Transverse colon (tissue), 4 donors: Measurements from ENCODE around the gene WNT4. TPM values are rescaled to one million over a fixed set of nuclear protein-coding genes. Genes with fewer than 3 reads are reported as not detected.

Experiments
- DNase-seq: peaks from one replicate; pipeline ENCODE4 v3.0.0-alpha.2; 2019
- H3K27ac ChIP-seq, 4 donors: fragments of 200-600 bp; sonication (generic); 2 replicates each; pipeline ENCODE4 v1.5.1; 2016 to 2018; ENCODE audit warnings: inconsistent platforms in 4 of 4
- H3K27me3 ChIP-seq: fragments of 200-600 bp; sonication (generic); 2 replicates; pipeline ENCODE4 v1.5.1; 2017; ENCODE audit warnings: inconsistent platforms
- H3K36me3 ChIP-seq, 4 donors: fragments of 200-600 bp; sonication (generic); 2 replicates each; pipeline ENCODE4 v1.5.1; 2017 to 2019; ENCODE audit warnings: inconsistent platforms in 4 of 4
- H3K4me1 ChIP-seq, 4 donors: fragments of 200-600 bp; sonication (generic); 2 replicates each; pipeline ENCODE4 v1.5.1; 2017 to 2020; ENCODE audit warnings: inconsistent platforms in 4 of 4
- H3K4me3 ChIP-seq, 4 donors: fragments of 200-600 bp; sonication (generic); 1 replicate in 1 of 4; 2 replicates in 3 of 4; pipeline versions ENCODE4 v1.5.1 to v1.6.1; 2017 to 2019; ENCODE audit warnings: inconsistent platforms in 4 of 4
- H3K9me3 ChIP-seq, 2 donors: fragments of 200-600 bp; sonication (generic); 2 replicates each; pipeline ENCODE4 v1.5.1; 2017 to 2019; ENCODE audit warnings: inconsistent platforms in 2 of 2
- EP300 ChIP-seq: sonication (generic); formaldehyde crosslinking; IDR thresholded peaks from one replicate; pipeline ENCODE4 v1.6.1; 2017; ENCODE audit warnings: antibody characterized with exemption, low read depth
- POLR2A ChIP-seq: fragments of 450-650 bp; IDR thresholded peaks from one replicate; pipeline ENCODE4 v1.6.1; 2016; ENCODE audit warnings: antibody characterized with exemption, mild to moderate bottlenecking, moderate library complexity
- POLR2AphosphoS5 ChIP-seq, 3 donors: sonication (generic); formaldehyde crosslinking; IDR thresholded peaks; one replicate each; pipeline ENCODE4 v1.6.1; 2016; ENCODE audit warnings: antibody characterized with exemption in 3 of 3
- WGBS, 2 donors: methylation state at CpG; one replicate each; pipeline ENCODE4 v1.1.5; 2018; ENCODE audit warnings: low coverage in 1 of 2; 5-methylcytosine and 5-hydroxymethylcytosine counted together
- in situ Hi-C, 4 donors: fragments of 200-750 bp; cut with MboI; loops; one replicate each; pipeline versions ENCODE4 v1.15.0 to v1.15.1; 2017; ENCODE audit warnings: low sequenced_read_pairs in 3 of 4, low pct_ligation_motif_present in 1 of 4, low pct_unique_long_range_greater_than_20kb in 1 of 4
- intact Hi-C: fragments of 100-400 bp; cut with DNase I; formaldehyde crosslinking; loops from one replicate; pipeline ENCODE4 v1.15.1; 2023; ENCODE audit warnings: low total_unique reads
- total RNA-seq, 4 donors: library from RNA; depleted of rRNA; stranded (reverse); fragments of >200 nt; gene quantifications; one replicate each; pipeline ENCODE4 v1.1.0, GENCODE V29; 2016
- TF ChIP-seq, protein P1 (sequence below), 5 experiments: fragments of 200-600 bp in 3 of 5; fragments of 450-650 bp in 2 of 5; sonication (generic) in 3 of 5; IDR thresholded peaks; 1 replicate in 2 of 5; 2 replicates in 3 of 5; pipeline ENCODE4 v1.5.1; 2016 to 2017; ENCODE audit warnings: antibody characterized with exemption in 5 of 5, inconsistent platforms in 3 of 5, mild to moderate bottlenecking in 2 of 5, moderate library complexity in 1 of 5

The WNT4 gene
- total RNA-seq, 4 donors from 2014 or later: 0.82 to 3.0 (median 2.1) TPM; not detected in 1

- in situ Hi-C loops (no loop called here), intact Hi-C loops (no loop called here)
- whole genome bisulfite sequencing, 2 donors: 68 to 86% methylated on average over 2 of the region's 2 CpGs
- Histone ChIP-seq H3K27me3 (no peaks in the 10 kb centered on the region), H3K4me1 (peaks cover 20 to 46% (median 26%) of the 10 kb centered on the region in 4 donors), H3K27ac (no peak overlapping the region), H3K4me3 (no peak overlapping the region), H3K36me3 (peaks cover 0 to 27% (median 13%) of the 10 kb centered on the region in 4 donors), H3K9me3 (no peaks in the 10 kb centered on the region)
- TF ChIP-seq, protein P1, sequence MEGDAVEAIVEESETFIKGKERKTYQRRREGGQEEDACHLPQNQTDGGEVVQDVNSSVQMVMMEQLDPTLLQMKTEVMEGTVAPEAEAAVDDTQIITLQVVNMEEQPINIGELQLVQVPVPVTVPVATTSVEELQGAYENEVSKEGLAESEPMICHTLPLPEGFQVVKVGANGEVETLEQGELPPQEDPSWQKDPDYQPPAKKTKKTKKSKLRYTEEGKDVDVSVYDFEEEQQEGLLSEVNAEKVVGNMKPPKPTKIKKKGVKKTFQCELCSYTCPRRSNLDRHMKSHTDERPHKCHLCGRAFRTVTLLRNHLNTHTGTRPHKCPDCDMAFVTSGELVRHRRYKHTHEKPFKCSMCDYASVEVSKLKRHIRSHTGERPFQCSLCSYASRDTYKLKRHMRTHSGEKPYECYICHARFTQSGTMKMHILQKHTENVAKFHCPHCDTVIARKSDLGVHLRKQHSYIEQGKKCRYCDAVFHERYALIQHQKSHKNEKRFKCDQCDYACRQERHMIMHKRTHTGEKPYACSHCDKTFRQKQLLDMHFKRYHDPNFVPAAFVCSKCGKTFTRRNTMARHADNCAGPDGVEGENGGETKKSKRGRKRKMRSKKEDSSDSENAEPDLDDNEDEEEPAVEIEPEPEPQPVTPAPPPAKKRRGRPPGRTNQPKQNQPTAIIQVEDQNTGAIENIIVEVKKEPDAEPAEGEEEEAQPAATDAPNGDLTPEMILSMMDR (IDR thresholded peaks at IDR 0.05): no peak
- TF ChIP-seq EP300 (no peak), POLR2AphosphoS5 (IDR thresholded peaks at IDR 0.05) (no peak), POLR2A (no peak)
- no peak for DNase-seq
These were observed 62.7 kb downstream of the WNT4 start for GRCh38 chr1:22080191-22080590.

DNA sequence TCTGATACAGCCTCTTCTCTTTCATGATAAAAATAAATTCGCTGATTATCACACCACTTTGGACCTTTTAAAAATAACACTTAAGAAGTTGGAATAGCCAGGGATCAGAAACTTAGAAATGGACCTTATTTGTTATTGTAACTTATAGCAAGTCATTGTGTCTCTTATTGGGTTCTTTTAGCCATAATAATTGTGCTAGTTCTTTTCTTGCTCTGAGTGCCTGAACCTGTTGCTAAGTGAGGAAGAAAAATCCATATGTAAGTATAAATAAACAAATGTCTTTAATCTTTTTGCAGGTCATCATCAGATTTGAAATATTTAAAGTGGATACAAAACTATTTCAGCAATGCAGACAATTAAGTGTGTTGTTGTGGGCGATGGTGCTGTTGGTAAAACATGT lies 64.8 kb downstream of the WNT4 start:
- 85 to 96% methylated on average over 2 of the region's 2 CpGs for WGBS, 2 donors
- Histone ChIP-seq H3K27ac (no peak overlapping the region), H3K9me3 (no peaks in the 10 kb centered on the region), H3K4me3 (no peak overlapping the region), H3K36me3 (peaks cover 0 to 24% (median 12%) of the 10 kb centered on the region in 4 donors), H3K27me3 (no peaks in the 10 kb centered on the region), H3K4me1 (peaks cover 31 to 66% (median 37%) of the 10 kb centered on the region in 4 donors)
- intact Hi-C loops (no loop called here), in situ Hi-C loops (no loop called here)
- no peak for TF ChIP-seq POLR2A
- TF ChIP-seq, protein P1 (IDR thresholded peaks at IDR 0.05): no peak
- TF ChIP-seq POLR2AphosphoS5 (IDR thresholded peaks at IDR 0.05): no peak
- TF ChIP-seq EP300: no peak
- no peak for DNase-seq

DNA sequence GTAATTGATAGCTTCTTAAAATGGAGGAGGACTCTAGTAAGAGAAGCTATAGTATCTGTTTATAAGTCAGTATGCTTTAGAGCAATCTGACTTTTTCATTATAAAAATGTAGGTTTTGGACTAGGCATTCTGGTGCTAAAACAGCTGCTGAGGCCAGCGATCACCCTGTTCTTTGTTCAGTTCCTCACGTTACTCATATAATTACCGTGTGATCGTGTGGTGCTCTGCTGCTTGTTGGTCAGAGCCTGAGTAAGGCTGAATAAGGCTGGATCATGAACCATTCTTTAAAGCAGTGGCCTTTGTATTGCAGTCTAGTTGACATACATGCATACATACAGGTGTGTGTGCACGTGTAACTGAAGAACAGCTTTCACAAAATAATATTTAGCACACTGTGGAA lies 65.2 kb downstream of the WNT4 start:
- DNase-seq: no peak
- no peak overlapping the region for H3K27ac ChIP-seq
- no peaks in the 10 kb centered on the region for H3K9me3 ChIP-seq
- no peaks in the 10 kb centered on the region for H3K27me3 ChIP-seq
- intact Hi-C loops: no loop called here
- H3K4me3 ChIP-seq: no peak overlapping the region
- TF ChIP-seq POLR2A: no peak
- no peak for TF ChIP-seq EP300
- TF ChIP-seq POLR2AphosphoS5 (IDR thresholded peaks at IDR 0.05): no peak
- TF ChIP-seq, protein P1 (IDR thresholded peaks at IDR 0.05): no peak
- peaks cover 35 to 70% (median 38%) of the 10 kb centered on the region in 4 donors for H3K4me1 ChIP-seq
- WGBS, 2 donors: 46 to 84% methylated on average over 3 to 5 of the region's 5 CpGs
- peaks cover 0 to 21% (median 10%) of the 10 kb centered on the region in 4 donors for H3K36me3 ChIP-seq
- in situ Hi-C loops: no loop called here

DNA sequence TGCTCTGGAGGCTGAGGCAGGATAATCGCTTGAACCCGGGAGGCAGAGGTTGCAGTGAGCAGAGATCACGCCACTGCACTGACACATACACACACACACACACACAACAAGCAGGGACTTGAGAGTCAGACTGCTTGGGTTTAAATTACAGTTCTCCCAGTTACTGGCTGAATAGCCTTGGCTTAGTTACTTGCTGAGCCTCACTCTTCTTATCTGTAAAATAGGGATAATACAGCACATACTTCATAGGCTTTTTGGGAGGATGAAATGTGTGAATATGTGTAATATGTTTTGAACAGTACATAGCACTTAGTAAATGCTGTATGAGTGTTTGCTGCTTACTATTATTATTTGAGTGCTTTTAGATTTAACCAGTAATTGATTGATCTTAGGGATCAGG lies 66.6 kb downstream of the WNT4 start:
- peaks cover 0 to 20% (median 9%) of the 10 kb centered on the region in 4 donors for H3K36me3 ChIP-seq
- peaks cover 38 to 81% (median 48%) of the 10 kb centered on the region in 4 donors for H3K4me1 ChIP-seq
- H3K27ac ChIP-seq: peak overlapping the region in 1 of 4 donors; percentile 10
- intact Hi-C loops: no loop called here
- no peaks in the 10 kb centered on the region for H3K27me3 ChIP-seq
- in situ Hi-C loops: no loop called here
- no peak for DNase-seq
- 81% methylated on average over 3 of the region's 3 CpGs; no CpG with 5 or more reads in 1 of the 2 donors for WGBS, 2 donors
- no peak for TF ChIP-seq POLR2A
- TF ChIP-seq, protein P1 (IDR thresholded peaks at IDR 0.05): no peak
- no peak for TF ChIP-seq EP300
- no peak for TF ChIP-seq POLR2AphosphoS5 (IDR thresholded peaks at IDR 0.05)
- no peak overlapping the region for H3K4me3 ChIP-seq
- no peaks in the 10 kb centered on the region for H3K9me3 ChIP-seq
